DOHH2 (cell line): Measurements from ENCODE around the gene WDR73.
A peak's percentile ranks its signal among the peaks of the same experiment; 100 is the strongest.

Experiments used
- H3F3A ChIP-seq: fragments of 200-600 bp; sonication (generic), shearing (Covaris generic); 2 replicates; pipeline ENCODE4 v1.6.0; 2016; ENCODE audit warnings: antibody characterized with exemption, mild to moderate bottlenecking; ENCODE audit not compliant: control insufficient read depth, insufficient read depth
- H3K27ac ChIP-seq: fragments of 200-600 bp; sonication (generic); 2 replicates; pipeline ENCODE4 v1.5.1; 2014; ENCODE audit warnings: low read depth, mild to moderate bottlenecking, low read length, moderate library complexity
- H3K27me3 ChIP-seq: fragments of 200-600 bp; sonication (generic); 2 replicates; pipeline ENCODE4 v1.6.1; 2014; ENCODE audit warnings: mild to moderate bottlenecking, low read length, mixed read lengths; ENCODE audit not compliant: control insufficient read depth
- H3K36me3 ChIP-seq: fragments of 200-600 bp; sonication (generic); 2 replicates; pipeline ENCODE4 v1.6.1; 2014; ENCODE audit warnings: mild to moderate bottlenecking, low read length, moderate library complexity, mixed read lengths; ENCODE audit not compliant: control insufficient read depth
- H3K4me1 ChIP-seq: fragments of 200-600 bp; sonication (generic); 2 replicates; pipeline ENCODE4 v1.6.1; 2014; ENCODE audit warnings: mild to moderate bottlenecking, low read length, mixed read lengths; ENCODE audit not compliant: control insufficient read depth
- H3K4me2 ChIP-seq: fragments of 200-600 bp; sonication (generic); 2 replicates; pipeline ENCODE4 v1.6.0; 2014; ENCODE audit warnings: mild to moderate bottlenecking, low read length, moderate library complexity
- H3K4me3 ChIP-seq: fragments of 200-600 bp; sonication (generic); 2 replicates; pipeline ENCODE4 v1.5.1; 2014; ENCODE audit warnings: mild to moderate bottlenecking, low read length, mixed read lengths
- H3K79me2 ChIP-seq: fragments of 200-600 bp; sonication (generic); 2 replicates; pipeline ENCODE4 v1.6.1; 2014; ENCODE audit warnings: mild to moderate bottlenecking, low read length, mixed read lengths; ENCODE audit not compliant: control insufficient read depth
- H3K9me2 ChIP-seq: fragments of 200-600 bp; sonication (generic); replicated peaks from 2 replicates; pipeline ENCODE4 v1.6.1; 2014; ENCODE audit warnings: mild to moderate bottlenecking, low read length, mixed read lengths; ENCODE audit not compliant: control insufficient read depth
- H3K9me3 ChIP-seq: fragments of 200-600 bp; sonication (generic); 2 replicates; pipeline ENCODE4 v1.6.1; 2014; ENCODE audit warnings: antibody characterized with exemption, low read length, mixed read lengths; ENCODE audit not compliant: control insufficient read depth, insufficient read depth
- H4K20me1 ChIP-seq: fragments of 200-600 bp; sonication (generic); 2 replicates; pipeline ENCODE4 v1.6.0; 2014; ENCODE audit warnings: low read depth, mild to moderate bottlenecking, antibody characterized with exemption, low read length, moderate library complexity; ENCODE audit not compliant: control insufficient read depth, insufficient read depth
- EZH2phosphoT487 ChIP-seq: fragments of 200-600 bp; sonication (generic); IDR thresholded peaks from 2 replicates; pipeline ENCODE4 v1.6.1; 2017; ENCODE audit warnings: borderline replicate concordance, mild to moderate bottlenecking, antibody characterized with exemption, low read length, moderate library complexity, mixed read lengths
- TF ChIP-seq, protein P1 (sequence below): fragments of 200-600 bp; sonication (generic); IDR thresholded peaks from one replicate; pipeline ENCODE4 v1.5.1; 2014; ENCODE audit warnings: antibody characterized with exemption, mild to moderate bottlenecking, low read depth, low read length; ENCODE audit not compliant: poor library complexity, severe bottlenecking

WDR73 gene

DNA sequence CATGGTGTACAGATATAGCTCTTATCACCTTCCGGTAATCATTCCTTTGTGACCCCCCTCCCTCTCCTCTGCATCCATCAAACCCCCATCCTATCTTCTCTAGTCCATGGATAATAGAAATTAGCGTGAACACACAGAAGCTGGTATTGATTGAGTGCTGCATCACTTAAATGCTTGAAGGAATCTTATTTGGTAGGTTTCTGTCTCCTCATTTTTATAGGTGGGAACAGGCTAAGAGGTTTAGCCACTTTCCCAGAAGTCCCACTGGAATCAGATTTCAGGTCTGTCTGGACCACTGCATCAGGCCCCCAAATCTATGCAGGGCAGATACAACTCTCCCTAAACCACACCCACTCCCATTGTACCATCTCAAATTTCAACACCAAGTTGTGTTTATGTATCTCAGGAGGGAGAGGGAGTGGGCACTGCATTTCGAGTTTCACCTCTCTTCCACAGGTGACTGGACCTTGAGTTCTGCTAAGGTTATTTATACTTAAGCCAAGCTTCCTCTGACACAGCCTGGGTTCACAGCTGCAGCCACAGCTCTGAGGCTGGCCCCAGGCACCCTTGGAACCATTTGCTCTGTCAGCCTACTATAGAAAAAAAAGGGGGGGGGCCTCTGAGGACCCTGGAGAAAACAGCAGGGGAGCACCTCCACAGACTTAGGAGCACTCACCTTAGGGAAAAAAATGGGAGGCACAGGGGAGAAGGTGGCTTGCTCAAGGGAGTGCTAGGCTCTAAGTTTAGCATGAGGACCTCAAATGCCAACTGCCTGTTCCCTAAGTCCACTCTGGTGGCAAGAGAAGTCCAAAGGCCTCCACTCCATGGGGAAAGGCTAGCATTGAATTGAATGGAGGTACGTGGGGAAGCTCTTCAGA lies 6.1 kb upstream of the WDR73 start:
- Histone ChIP-seq H3K4me3 (no peak overlapping the region), H3K9me2 (no peaks in the 10 kb centered on the region), H3K27me3 (peaks cover 5% of the 10 kb centered on the region), H3K4me1 (peaks cover 29% of the 10 kb centered on the region), H3K79me2 (no peaks in the 10 kb centered on the region), H3F3A (peaks cover 15% of the 10 kb centered on the region), H3K36me3 (no peaks in the 10 kb centered on the region), H3K27ac (no peak overlapping the region), H3K4me2 (no peak overlapping the region), H4K20me1 (no peaks in the 10 kb centered on the region), H3K9me3 (no peaks in the 10 kb centered on the region)
- no peak for TF ChIP-seq EZH2phosphoT487

DNA sequence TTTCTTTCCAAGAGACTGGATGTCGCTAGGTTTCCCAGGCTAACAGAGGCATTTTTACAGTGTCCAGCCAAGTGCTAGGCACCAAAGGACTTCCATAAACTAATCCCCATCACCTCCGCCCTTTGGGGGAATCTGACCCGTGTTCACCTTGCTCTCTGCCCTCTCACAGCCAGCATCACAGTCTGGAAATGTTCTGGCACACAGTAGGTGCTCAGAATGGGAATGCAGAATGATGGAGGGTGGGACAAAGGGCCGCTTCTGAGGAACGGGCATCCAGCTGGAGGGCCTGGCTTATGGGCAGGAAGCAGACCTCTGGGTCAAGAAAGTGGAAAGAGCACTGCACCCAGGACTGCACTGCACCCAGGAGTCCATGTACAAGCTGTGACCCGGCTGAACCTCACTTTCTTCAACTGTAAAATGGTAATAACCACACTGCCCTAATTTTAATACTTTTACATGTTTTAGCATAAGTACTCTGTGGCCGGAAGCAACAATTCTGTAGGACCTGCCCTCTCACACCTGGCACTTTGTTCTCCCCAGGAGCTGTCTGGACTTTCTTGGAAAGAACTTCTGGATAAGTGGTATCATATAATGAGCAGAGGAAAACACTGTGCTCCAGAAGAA lies 4.8 kb upstream of the WDR73 start:
- Histone ChIP-seq H3K27me3 (peaks cover 5% of the 10 kb centered on the region), H3K4me3 (peak overlapping the region; percentile 74), H3F3A (peaks cover 18% of the 10 kb centered on the region), H3K27ac (peak overlapping the region; percentile 53), H4K20me1 (no peaks in the 10 kb centered on the region), H3K4me1 (peaks cover 34% of the 10 kb centered on the region), H3K9me2 (no peaks in the 10 kb centered on the region), H3K4me2 (peak overlapping the region; percentile 82), H3K79me2 (peaks cover 2% of the 10 kb centered on the region), H3K9me3 (no peaks in the 10 kb centered on the region), H3K36me3 (peaks cover 1% of the 10 kb centered on the region; the same call in 1 of the 2 replicates)
- no peak for TF ChIP-seq EZH2phosphoT487

DNA sequence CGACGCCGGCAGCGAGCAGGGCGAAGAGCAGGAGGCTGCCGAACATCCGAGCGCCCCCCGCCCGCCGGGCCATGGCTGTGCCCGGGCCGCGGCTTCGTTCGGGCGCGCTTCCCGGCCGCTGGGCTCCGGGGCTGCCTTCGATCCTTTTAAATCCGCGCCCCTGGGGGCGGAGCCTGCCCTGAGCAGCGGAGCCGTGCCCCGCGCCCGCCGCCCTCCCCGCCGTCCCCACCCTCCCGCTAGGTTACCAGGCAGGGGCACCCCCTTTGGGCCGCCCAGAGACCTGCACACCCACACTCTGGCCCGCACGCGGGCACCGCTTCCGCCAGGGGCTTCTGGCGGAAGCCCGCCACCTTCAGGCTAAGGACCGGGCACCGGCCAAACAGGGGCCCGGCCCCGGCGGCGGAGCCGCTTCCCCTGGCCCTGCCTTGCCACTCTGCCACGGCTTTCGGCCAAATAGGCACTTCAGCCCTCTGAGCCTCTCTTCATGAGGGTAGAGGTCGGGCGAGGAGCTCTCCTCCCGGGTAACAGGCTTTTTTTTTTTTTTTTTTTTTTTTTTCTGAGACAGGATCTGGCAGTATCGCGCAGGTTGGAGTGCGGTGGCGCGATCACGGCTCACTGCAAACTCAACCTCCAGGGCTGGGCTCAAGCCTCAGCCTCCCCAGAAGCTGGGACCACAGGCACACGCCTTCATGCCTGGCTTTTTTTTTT lies 4.2 kb upstream of the WDR73 start, which contains the start of gene NMB:
Gene NMB (minus strand): TSS at position 120 of the 708 bp plus-strand sequence. CDS start 47 bp downstream, at position 73.
- H3K36me3 ChIP-seq: peaks cover 8% of the 10 kb centered on the region
- peak within 1 kb of the TSS; percentile 74 for H3K4me3 ChIP-seq
- peak within 1 kb of the TSS; percentile 82 for H3K4me2 ChIP-seq
- H3K9me3 ChIP-seq: no peaks in the 10 kb centered on the region
- H3F3A ChIP-seq: peaks cover 18% of the 10 kb centered on the region
- peaks cover 5% of the 10 kb centered on the region for H3K27me3 ChIP-seq
- H3K79me2 ChIP-seq: peaks cover 8% of the 10 kb centered on the region
- H4K20me1 ChIP-seq: no peaks in the 10 kb centered on the region
- H3K27ac ChIP-seq: peak within 1 kb of the TSS; percentile 53
- TF ChIP-seq, protein P1, sequence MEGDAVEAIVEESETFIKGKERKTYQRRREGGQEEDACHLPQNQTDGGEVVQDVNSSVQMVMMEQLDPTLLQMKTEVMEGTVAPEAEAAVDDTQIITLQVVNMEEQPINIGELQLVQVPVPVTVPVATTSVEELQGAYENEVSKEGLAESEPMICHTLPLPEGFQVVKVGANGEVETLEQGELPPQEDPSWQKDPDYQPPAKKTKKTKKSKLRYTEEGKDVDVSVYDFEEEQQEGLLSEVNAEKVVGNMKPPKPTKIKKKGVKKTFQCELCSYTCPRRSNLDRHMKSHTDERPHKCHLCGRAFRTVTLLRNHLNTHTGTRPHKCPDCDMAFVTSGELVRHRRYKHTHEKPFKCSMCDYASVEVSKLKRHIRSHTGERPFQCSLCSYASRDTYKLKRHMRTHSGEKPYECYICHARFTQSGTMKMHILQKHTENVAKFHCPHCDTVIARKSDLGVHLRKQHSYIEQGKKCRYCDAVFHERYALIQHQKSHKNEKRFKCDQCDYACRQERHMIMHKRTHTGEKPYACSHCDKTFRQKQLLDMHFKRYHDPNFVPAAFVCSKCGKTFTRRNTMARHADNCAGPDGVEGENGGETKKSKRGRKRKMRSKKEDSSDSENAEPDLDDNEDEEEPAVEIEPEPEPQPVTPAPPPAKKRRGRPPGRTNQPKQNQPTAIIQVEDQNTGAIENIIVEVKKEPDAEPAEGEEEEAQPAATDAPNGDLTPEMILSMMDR: peak; percentile 68
- no peak for TF ChIP-seq EZH2phosphoT487
- H3K4me1 ChIP-seq: peaks cover 37% of the 10 kb centered on the region
- no peaks in the 10 kb centered on the region for H3K9me2 ChIP-seq

DNA sequence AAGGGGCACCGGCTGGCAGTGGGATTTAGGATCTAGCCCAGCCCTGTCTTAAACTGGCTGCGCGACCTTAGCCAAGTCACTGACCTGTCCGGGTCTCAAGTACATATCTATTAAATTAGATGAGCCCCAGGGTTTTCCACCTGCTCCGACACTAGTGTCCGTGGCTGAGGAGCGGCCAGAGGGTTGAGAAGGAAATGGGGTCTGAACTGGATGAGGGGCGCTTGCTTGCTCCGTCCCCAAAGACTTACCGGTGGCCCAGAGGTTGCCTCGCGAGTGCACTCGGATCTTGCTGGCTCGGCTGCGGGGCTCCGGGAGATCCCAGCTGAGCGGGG lies 3.6 kb upstream of the WDR73 start:
- H3K27me3 ChIP-seq: peaks cover 5% of the 10 kb centered on the region
- no peaks in the 10 kb centered on the region for H3K9me2 ChIP-seq
- TF ChIP-seq, protein P1: no peak
- TF ChIP-seq EZH2phosphoT487: no peak
- H4K20me1 ChIP-seq: no peaks in the 10 kb centered on the region
- H3K4me3 ChIP-seq: peak overlapping the region; percentile 74
- peak overlapping the region; percentile 82 for H3K4me2 ChIP-seq
- peaks cover 13% of the 10 kb centered on the region for H3F3A ChIP-seq
- no peaks in the 10 kb centered on the region for H3K9me3 ChIP-seq
- no peak overlapping the region for H3K27ac ChIP-seq
- H3K36me3 ChIP-seq: peaks cover 13% of the 10 kb centered on the region
- H3K79me2 ChIP-seq: peaks cover 13% of the 10 kb centered on the region
- peaks cover 42% of the 10 kb centered on the region for H3K4me1 ChIP-seq
